ENCODE data around the gene ABO.
"Not testable (repeated sequence)": the region's sequence is repeated elsewhere in the genome, so short reads cannot be mapped to it uniquely, and the experiment has no call there.

ABO gene

DNA sequence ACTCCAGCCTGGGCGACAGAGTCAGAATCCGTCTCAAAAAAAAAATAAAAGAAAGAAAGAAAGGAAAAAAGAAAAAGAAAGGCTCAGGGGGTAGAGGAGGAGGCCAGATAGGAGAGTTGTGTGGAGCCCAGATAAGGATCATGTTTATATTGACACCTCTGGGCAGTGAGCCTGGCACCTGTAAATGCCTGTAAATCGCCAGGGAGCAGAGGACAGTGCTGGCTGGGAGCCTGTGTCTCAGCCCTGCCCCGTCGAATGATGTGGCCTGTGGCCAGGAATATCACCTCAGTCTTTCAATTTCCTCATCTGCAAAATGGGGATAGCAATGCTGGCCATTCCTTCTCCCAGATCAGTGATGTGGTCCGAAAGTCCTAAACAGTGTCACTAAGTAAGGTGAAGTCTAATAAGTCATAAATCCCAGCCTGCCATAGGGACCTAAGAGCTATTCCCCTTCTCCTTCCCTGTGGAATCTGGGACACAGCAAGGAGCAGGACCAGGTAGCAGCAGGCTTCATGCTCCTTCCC lies 10.3 kb upstream of the ABO start:
- H3K4me1 ChIP-seq (ENCODE audit: control insufficient read depth, insufficient read depth, low read length): no peaks in the 10 kb centered on the region
- H3K9ac ChIP-seq (ENCODE audit: low read depth, low read length): no peak overlapping the region
- H3K9me3 ChIP-seq (replicated peaks; ENCODE audit: low read length): no peaks in the 10 kb centered on the region
- peaks cover 26% of the 10 kb centered on the region for H3K27me3 ChIP-seq (ENCODE audit: control insufficient read depth, insufficient read depth, low read length)
- H3K4me2 ChIP-seq (ENCODE audit: low read length): no peak overlapping the region
- H3K36me3 ChIP-seq (ENCODE audit: insufficient read depth, low read length): no peaks in the 10 kb centered on the region
- no peak overlapping the region for H3K4me3 ChIP-seq (ENCODE audit: low read length)

GRCh38 chr9:133284362-133284761 lies 9.4 kb upstream of the ABO start:
- H3K4me2 ChIP-seq (ENCODE audit: low read length): no peak overlapping the region
- H3K36me3 ChIP-seq (ENCODE audit: insufficient read depth, low read length): no peaks in the 10 kb centered on the region
- no peak overlapping the region for H3K4me3 ChIP-seq (ENCODE audit: low read length)
- H3K9ac ChIP-seq (ENCODE audit: low read depth, low read length): no peak overlapping the region
- H3K4me1 ChIP-seq (ENCODE audit: control insufficient read depth, insufficient read depth, low read length): no peaks in the 10 kb centered on the region
- H3K9me3 ChIP-seq (replicated peaks; ENCODE audit: low read length): no peaks in the 10 kb centered on the region
- H3K27me3 ChIP-seq (ENCODE audit: control insufficient read depth, insufficient read depth, low read length): peaks cover 34% of the 10 kb centered on the region

- H3K4me1 ChIP-seq (ENCODE audit: control insufficient read depth, insufficient read depth, low read length); H3K9me3 ChIP-seq (replicated peaks; ENCODE audit: low read length); H3K4me2 ChIP-seq (ENCODE audit: low read length); H3K9ac ChIP-seq (ENCODE audit: low read depth, low read length); H3K4me3 ChIP-seq (ENCODE audit: low read length); H3K36me3 ChIP-seq (ENCODE audit: insufficient read depth, low read length): not testable (repeated sequence)
- peaks cover 43% of the 10 kb centered on the region for H3K27me3 ChIP-seq (ENCODE audit: control insufficient read depth, insufficient read depth, low read length)
Measured at GRCh38 chr9:133283255-133284032, 8.4 kb upstream of the ABO start.

DNA sequence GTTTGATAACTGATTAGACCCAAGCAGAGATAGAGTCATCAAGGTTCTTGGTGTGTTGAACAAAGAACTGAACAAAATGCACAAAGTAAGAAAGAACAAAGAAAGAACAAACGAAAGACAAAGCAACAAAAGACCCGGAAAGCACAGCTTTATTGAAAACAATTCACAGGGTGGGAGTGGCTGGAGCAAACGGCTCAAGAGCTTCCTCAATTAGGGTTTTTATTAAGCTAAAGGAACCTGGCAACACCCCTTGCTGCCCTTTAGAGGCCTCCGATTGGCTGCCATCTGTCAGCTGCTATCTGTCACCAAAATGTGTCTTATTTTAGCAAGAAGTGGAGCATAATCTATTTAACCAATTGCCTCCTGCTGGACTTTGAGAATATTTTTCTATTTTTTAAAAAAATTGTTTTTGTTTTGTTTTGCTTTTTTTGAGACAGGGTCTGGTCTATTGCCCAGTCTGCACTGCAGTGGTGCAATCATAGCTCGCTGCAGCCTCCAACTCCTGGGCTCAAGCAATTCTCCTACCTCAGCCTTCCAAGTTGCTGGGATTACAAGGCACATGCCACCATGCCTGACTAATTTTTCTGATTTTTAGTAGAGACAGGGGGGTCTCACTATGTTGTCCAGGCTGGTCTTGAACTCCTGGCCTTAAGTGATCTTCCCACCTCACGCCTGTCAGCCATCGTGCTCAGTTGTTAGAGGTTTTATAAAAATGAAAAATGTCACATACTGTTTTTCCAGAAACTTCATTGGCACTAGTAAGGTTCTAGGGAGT lies 7.7 kb upstream of the ABO start:
- H3K9ac ChIP-seq (ENCODE audit: low read depth, low read length): no peak overlapping the region
- no peak overlapping the region for H3K4me2 ChIP-seq (ENCODE audit: low read length)
- no peaks in the 10 kb centered on the region for H3K4me1 ChIP-seq (ENCODE audit: control insufficient read depth, insufficient read depth, low read length)
- peaks cover 51% of the 10 kb centered on the region for H3K27me3 ChIP-seq (ENCODE audit: control insufficient read depth, insufficient read depth, low read length)
- H3K4me3 ChIP-seq (ENCODE audit: low read length): no peak overlapping the region
- no peaks in the 10 kb centered on the region for H3K9me3 ChIP-seq (replicated peaks; ENCODE audit: low read length)
- no peaks in the 10 kb centered on the region for H3K36me3 ChIP-seq (ENCODE audit: insufficient read depth, low read length)

DNA sequence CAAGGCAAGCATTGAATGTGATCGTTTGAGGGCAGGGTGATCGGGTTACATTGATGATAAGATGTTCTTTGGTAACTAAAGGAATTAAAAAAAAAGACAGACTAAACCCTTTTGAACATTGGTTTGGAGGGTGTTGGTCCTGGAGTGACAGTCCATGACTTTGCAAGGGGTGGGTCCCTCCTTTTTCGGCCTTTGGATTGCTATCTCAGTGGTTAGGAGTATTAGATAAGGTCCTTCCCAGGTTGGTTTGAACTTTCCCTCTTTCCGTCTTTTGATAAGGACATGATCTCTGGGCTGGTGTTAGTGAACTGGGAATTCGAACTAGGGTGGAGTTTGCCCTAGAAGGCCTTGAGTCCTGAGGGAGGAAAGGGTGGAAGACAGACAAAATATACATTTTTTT lies 5.4 kb upstream of the ABO start:
- H3K27me3 ChIP-seq (ENCODE audit: control insufficient read depth, insufficient read depth, low read length): peaks cover 70% of the 10 kb centered on the region
- H3K4me3 ChIP-seq (ENCODE audit: low read length): no peak overlapping the region
- H3K4me1 ChIP-seq (ENCODE audit: control insufficient read depth, insufficient read depth, low read length): no peaks in the 10 kb centered on the region
- H3K9ac ChIP-seq (ENCODE audit: low read depth, low read length): no peak overlapping the region
- H3K36me3 ChIP-seq (ENCODE audit: insufficient read depth, low read length): no peaks in the 10 kb centered on the region
- H3K9me3 ChIP-seq (replicated peaks; ENCODE audit: low read length): no peaks in the 10 kb centered on the region
- H3K4me2 ChIP-seq (ENCODE audit: low read length): no peak overlapping the region

DNA sequence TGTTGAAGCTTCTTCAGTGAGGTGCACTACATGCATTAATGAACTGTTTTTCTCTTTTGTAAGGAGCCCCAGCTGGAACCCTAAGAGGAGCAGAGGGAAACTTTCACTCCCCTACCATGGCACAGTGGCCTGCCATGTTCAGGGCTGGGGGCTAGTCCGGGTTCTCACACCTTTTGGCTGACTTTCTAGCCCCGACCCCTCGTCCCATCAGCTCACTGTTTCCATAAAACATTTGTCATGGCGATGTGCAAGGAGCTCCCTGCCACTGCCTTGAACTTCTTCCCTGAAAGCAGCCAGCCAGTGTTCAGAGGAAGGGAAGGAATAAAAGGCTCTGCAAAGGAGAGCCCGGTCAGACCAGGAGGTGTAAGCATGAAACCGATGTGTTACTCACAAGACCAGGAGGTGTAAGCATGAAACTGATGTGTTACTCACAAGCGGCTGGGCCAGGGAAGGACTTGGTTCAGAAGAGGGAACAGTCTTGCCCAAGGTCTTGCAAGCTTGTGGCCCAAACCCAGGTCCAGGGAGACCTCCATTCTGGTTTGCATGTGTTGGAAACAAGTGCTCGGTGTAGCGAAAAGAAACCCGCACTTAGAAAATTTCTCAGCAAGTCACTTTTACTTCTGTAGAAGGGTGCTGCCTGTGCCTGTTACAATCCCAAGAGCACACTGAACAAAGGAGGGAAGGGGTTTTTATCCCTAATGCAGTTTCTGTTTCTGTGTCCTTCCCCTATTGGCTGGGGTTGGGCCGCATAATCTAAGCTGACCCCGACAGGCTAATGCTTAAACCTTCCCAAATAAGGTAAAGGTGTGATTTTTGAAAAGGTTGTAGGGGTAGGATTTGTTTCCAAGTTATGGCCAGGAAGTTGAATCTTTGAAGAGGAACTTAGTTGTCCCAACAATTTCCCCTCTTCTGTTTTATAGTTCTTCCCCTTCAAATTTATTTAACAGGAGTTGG lies 3.4 kb upstream of the ABO start:
- no peaks in the 10 kb centered on the region for H3K4me1 ChIP-seq (ENCODE audit: control insufficient read depth, insufficient read depth, low read length)
- H3K27me3 ChIP-seq (ENCODE audit: control insufficient read depth, insufficient read depth, low read length): peaks cover 84% of the 10 kb centered on the region
- no peak overlapping the region for H3K4me2 ChIP-seq (ENCODE audit: low read length)
- no peak overlapping the region for H3K9ac ChIP-seq (ENCODE audit: low read depth, low read length)
- no peaks in the 10 kb centered on the region for H3K9me3 ChIP-seq (replicated peaks; ENCODE audit: low read length)
- no peaks in the 10 kb centered on the region for H3K36me3 ChIP-seq (ENCODE audit: insufficient read depth, low read length)
- no peak overlapping the region for H3K4me3 ChIP-seq (ENCODE audit: low read length)

DNA sequence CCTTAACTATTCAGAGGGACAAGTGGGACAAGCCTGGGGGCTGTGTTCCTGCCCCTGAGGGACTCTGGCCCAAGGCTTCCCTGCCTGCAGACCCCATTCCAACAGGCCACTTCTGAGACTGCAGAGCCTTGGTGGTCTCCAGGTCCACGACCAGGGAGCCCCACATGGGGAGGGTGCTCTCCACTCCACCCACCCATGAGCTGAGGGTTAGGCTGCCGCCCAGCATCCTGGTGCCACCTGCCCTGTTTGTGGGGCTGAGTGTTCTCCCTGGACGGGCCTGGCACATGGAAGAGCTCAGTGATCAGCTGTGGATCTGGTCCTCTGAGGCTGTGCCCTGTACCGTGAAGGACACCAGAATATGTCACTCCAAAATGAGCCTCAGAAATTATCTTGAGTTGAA lies 2.5 kb upstream of the ABO start:
- no peaks in the 10 kb centered on the region for H3K4me1 ChIP-seq (ENCODE audit: control insufficient read depth, insufficient read depth, low read length)
- peaks cover 86% of the 10 kb centered on the region for H3K27me3 ChIP-seq (ENCODE audit: control insufficient read depth, insufficient read depth, low read length)
- no peak overlapping the region for H3K4me2 ChIP-seq (ENCODE audit: low read length)
- no peak overlapping the region for H3K9ac ChIP-seq (ENCODE audit: low read depth, low read length)
- no peak overlapping the region for H3K4me3 ChIP-seq (ENCODE audit: low read length)
- H3K36me3 ChIP-seq (ENCODE audit: insufficient read depth, low read length): no peaks in the 10 kb centered on the region
- H3K9me3 ChIP-seq (replicated peaks; ENCODE audit: low read length): no peaks in the 10 kb centered on the region

GRCh38 chr9:133276923-133277322 lies 1.9 kb upstream of the ABO start:
- peaks cover 86% of the 10 kb centered on the region for H3K27me3 ChIP-seq (ENCODE audit: control insufficient read depth, insufficient read depth, low read length)
- no peaks in the 10 kb centered on the region for H3K36me3 ChIP-seq (ENCODE audit: insufficient read depth, low read length)
- no peaks in the 10 kb centered on the region for H3K4me1 ChIP-seq (ENCODE audit: control insufficient read depth, insufficient read depth, low read length)
- no peak overlapping the region for H3K4me2 ChIP-seq (ENCODE audit: low read length)
- H3K4me3 ChIP-seq (ENCODE audit: low read length): no peak overlapping the region
- no peaks in the 10 kb centered on the region for H3K9me3 ChIP-seq (replicated peaks; ENCODE audit: low read length)
- no peak overlapping the region for H3K9ac ChIP-seq (ENCODE audit: low read depth, low read length)

- Histone ChIP-seq H3K4me3 (ENCODE audit: low read length) (no peak overlapping the region), H3K27me3 (ENCODE audit: control insufficient read depth, insufficient read depth, low read length) (peaks cover 89% of the 10 kb centered on the region), H3K9me3 (replicated peaks; ENCODE audit: low read length) (no peaks in the 10 kb centered on the region), H3K4me2 (ENCODE audit: low read length) (no peak overlapping the region), H3K4me1 (ENCODE audit: control insufficient read depth, insufficient read depth, low read length) (no peaks in the 10 kb centered on the region), H3K36me3 (ENCODE audit: insufficient read depth, low read length) (no peaks in the 10 kb centered on the region), H3K9ac (ENCODE audit: low read depth, low read length) (no peak overlapping the region)
Measured at GRCh38 chr9:133276001-133276884, 1.2 kb upstream of the ABO start.

DNA sequence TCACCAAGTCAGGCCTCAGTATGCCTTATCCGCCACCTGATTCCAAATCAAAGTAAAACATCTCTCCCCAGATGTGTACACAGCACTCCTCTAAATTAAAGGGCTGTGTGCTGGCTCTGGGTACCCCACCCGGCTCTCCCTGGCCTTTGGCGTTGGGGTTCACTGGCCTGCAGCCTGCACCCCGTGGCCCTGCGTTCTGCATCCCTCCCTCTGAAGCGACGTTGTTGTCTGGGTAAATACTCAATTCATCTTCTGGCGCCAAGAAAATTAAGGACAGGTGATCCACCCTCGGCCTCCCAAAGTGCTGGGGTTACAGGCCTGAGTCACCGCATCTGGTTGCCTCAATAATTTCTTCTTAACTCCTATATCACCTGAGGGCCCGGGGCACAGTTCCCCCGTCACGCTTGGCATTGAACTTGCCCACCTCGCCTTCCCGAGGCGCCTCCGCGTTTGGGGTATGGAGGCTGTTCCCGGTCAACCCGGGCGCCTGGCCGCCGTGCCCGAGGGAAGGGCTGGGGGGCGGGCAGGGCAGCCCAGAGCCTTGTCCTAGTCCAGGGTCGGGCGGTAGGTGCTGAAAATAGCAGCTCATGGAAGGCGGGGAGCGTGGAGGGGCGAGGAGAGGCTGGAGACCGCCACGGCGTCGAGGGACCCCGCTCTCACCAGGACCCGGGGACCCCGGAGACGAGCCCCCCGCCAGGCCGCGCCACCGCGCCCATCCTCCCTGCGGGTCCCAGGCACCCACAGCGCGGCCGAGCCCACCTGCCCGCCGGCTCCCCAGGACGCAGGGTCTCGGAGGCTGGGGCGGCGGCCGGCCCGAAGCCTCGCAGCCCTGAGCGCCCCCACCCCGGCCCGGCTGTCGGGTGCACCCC lies 531 bp downstream of the ABO start:
- H3K9me3 ChIP-seq (replicated peaks; ENCODE audit: low read length): no peaks in the 10 kb centered on the region
- no peak overlapping the region for H3K9ac ChIP-seq (ENCODE audit: low read depth, low read length)
- H3K4me1 ChIP-seq (ENCODE audit: control insufficient read depth, insufficient read depth, low read length): no peaks in the 10 kb centered on the region
- H3K36me3 ChIP-seq (ENCODE audit: insufficient read depth, low read length): no peaks in the 10 kb centered on the region
- peaks cover 85% of the 10 kb centered on the region for H3K27me3 ChIP-seq (ENCODE audit: control insufficient read depth, insufficient read depth, low read length)
- H3K4me3 ChIP-seq (ENCODE audit: low read length): no peak overlapping the region
- H3K4me2 ChIP-seq (ENCODE audit: low read length): no peak overlapping the region

Measured in skeletal muscle satellite cell (primary cell).